HL-60 (cell line): ENCODE measurements around the gene FCN3.

Experiments
- GABPA ChIP-seq: IDR thresholded peaks from 2 replicates; pipeline ENCODE4 v1.6.1; 2012; ENCODE audit warnings: low read depth
- POLR2AphosphoS5 ChIP-seq: IDR thresholded peaks from 2 replicates; pipeline ENCODE4 v1.6.1; 2012; ENCODE audit warnings: low read depth
- SPI1 ChIP-seq: IDR thresholded peaks from 2 replicates; pipeline ENCODE4 v1.6.1; 2012; ENCODE audit warnings: low read depth, mild to moderate bottlenecking, borderline replicate concordance
- TF ChIP-seq, protein P1 (sequence below): IDR thresholded peaks from one replicate; pipeline ENCODE4 v1.5.1; 2011; ENCODE audit warnings: low read length, control low read depth, inconsistent platforms; ENCODE audit not compliant: insufficient read depth
- TF ChIP-seq, protein P2 (sequence below): IDR thresholded peaks from 2 replicates; pipeline ENCODE4 v1.6.1; 2012; ENCODE audit warnings: low read depth; ENCODE audit not compliant: insufficient replicate concordance

DNA sequence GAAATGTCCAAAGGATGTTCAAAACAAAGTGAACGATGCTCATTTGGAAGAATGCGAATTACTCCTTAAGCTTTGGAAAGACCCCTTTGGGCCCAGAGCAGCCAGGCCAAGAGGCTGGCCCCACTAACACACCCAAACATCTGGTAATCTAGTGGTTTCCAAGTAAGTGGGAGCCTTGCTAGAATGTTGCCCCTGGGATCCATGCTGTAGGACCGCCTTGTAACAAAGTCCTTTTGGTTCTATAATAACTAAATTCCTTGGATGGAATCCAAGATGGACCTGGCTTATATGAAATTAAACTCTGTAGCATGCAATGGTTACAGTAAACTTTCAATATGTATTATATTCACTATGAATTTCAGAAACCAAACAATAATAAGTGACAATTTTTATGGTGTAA lies 43.1 kb upstream of the FCN3 start:
- TF ChIP-seq, protein P1, sequence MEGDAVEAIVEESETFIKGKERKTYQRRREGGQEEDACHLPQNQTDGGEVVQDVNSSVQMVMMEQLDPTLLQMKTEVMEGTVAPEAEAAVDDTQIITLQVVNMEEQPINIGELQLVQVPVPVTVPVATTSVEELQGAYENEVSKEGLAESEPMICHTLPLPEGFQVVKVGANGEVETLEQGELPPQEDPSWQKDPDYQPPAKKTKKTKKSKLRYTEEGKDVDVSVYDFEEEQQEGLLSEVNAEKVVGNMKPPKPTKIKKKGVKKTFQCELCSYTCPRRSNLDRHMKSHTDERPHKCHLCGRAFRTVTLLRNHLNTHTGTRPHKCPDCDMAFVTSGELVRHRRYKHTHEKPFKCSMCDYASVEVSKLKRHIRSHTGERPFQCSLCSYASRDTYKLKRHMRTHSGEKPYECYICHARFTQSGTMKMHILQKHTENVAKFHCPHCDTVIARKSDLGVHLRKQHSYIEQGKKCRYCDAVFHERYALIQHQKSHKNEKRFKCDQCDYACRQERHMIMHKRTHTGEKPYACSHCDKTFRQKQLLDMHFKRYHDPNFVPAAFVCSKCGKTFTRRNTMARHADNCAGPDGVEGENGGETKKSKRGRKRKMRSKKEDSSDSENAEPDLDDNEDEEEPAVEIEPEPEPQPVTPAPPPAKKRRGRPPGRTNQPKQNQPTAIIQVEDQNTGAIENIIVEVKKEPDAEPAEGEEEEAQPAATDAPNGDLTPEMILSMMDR = no peak
- TF ChIP-seq POLR2AphosphoS5 (no peak), GABPA (no peak), SPI1 (no peak)
- TF ChIP-seq, protein P2, sequence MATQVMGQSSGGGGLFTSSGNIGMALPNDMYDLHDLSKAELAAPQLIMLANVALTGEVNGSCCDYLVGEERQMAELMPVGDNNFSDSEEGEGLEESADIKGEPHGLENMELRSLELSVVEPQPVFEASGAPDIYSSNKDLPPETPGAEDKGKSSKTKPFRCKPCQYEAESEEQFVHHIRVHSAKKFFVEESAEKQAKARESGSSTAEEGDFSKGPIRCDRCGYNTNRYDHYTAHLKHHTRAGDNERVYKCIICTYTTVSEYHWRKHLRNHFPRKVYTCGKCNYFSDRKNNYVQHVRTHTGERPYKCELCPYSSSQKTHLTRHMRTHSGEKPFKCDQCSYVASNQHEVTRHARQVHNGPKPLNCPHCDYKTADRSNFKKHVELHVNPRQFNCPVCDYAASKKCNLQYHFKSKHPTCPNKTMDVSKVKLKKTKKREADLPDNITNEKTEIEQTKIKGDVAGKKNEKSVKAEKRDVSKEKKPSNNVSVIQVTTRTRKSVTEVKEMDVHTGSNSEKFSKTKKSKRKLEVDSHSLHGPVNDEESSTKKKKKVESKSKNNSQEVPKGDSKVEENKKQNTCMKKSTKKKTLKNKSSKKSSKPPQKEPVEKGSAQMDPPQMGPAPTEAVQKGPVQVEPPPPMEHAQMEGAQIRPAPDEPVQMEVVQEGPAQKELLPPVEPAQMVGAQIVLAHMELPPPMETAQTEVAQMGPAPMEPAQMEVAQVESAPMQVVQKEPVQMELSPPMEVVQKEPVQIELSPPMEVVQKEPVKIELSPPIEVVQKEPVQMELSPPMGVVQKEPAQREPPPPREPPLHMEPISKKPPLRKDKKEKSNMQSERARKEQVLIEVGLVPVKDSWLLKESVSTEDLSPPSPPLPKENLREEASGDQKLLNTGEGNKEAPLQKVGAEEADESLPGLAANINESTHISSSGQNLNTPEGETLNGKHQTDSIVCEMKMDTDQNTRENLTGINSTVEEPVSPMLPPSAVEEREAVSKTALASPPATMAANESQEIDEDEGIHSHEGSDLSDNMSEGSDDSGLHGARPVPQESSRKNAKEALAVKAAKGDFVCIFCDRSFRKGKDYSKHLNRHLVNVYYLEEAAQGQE = no peak
